Raji (cell line): ENCODE results near the gene DUSP9.

Experiments
- POLR2A ChIP-seq: IDR thresholded peaks from 2 replicates; pipeline ENCODE4 v1.6.1; 2011; ENCODE audit warnings: low read depth, low read length, control low read depth; ENCODE audit not compliant: insufficient read depth

Gene DUSP9

DNA sequence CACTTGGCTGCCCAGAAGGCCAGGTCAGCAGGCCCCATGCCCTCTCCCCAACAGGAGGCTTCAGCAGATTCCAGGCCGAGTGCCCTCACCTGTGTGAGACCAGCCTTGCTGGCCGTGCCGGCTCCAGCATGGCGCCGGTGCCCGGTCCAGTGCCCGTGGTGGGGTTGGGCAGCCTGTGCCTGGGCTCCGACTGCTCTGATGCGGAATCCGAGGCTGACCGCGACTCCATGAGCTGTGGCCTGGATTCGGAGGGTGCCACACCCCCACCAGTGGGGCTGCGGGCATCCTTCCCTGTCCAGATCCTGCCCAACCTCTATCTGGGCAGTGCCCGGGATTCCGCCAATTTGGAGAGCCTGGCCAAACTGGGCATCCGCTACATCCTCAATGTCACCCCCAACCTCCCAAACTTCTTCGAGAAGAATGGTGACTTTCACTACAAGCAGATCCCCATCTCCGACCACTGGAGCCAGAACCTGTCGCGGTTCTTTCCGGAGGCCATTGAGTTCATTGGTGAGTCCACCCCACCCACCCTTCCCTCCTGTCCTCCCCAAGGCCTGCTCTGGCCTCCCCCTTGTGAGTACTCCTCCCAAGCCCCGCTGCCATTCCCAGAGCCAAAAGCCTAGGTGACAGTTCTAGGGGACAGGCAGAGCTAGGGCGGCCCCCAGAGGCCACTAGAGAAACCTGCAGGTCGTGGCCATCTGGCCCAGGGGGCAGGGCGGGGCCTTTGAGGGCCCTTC, 2.3 kb downstream of the DUSP9 start:
- TF ChIP-seq POLR2A: no peak

DNA sequence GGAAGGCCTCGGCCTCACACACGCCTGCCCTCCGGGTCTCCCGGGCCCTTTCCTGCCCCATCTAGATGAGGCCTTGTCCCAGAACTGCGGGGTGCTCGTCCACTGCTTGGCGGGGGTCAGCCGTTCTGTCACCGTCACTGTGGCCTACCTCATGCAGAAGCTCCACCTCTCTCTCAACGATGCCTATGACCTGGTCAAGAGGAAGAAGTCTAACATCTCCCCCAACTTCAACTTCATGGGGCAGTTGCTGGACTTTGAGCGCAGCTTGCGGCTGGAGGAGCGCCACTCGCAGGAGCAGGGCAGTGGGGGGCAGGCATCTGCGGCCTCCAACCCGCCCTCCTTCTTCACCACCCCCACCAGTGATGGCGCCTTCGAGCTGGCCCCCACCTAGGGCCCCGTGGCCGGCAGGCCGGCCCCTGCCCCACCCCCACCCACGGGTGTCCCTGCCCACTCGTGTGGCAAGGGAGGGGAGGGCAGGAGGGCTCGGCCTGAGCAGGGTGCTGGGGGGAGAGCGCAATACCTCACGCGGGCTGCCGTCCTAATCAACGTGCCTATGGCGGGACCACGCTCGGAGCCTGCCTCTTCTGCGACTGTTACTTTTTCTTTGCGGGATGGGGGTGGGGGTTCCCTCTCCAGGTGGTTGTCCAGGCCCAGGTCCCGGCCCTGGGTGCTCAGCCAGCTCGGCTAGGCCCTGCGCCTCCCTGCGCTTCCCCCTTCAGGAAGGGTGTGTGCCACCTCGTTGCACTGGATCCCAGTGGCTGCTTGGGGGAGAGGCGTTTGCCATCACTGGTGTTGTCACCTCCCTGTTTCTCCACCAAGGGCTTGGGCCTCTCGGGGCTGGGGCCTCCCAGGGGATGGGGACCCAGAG, 3.1 kb downstream of the DUSP9 start:
- no peak for TF ChIP-seq POLR2A

DNA sequence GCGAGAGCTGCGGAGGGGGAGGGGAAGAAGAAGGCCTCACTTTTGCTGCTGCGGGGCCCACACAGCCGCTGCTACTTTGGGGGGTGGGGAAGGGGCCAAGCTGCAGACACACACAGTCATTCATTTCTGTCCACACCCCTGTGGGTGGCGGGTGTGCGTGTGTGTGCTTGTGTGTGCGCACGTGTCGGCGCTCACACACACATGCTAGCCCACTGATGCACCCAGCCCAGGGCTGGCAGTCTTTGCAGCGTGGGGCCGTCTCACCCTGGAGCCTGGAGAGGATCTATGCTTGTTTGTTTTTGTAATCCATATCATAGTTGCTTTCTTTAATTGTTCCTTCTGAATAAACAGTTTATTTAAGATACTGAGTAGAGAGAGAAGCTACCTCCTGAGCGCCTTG, 4.0 kb downstream of the DUSP9 start:
- no peak for TF ChIP-seq POLR2A

DNA sequence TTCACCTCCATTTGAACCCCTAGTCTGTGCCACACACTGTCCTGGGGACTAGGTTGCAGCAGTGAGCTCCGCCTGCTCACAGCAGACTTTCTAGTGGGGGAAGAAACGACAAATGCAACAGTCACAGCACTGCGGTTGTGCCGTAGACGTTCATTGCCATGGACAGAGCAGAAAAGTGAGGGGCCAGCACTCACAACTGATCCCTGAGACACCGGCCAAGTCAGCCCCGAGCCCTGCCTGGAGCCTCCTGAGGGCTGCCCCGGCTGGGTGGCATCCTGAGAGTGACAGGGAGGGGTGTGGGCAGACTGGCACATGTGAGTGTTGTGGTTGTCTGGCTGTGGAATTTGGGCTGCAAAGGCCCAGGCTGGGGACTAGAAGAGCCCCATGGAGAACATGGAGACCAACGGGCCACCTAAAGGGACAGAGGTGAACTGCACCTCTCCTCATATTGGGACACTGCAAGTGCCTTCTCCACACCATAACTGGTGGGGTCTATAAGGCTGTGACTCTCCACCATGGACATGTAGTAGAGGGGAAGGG, 4.6 kb downstream of the DUSP9 start:
- no peak for TF ChIP-seq POLR2A

DNA sequence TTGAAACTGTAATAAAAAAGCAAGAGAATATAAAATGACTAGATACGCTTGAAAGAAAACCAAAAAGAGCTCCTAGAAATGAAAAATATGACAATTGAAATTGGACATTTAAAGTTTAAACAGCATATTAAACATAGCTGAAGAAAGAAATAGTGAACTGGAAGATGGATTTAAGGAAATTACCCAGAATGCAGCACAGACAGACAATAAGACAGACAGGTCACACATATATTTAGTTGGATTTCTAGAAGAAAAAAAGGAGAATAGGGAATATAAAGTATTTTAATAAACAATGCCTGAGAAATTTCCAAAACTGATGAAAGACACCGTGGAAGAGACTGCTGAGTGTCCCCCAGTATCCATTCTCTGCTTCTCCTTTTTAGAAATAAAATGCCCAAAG, 6.6 kb downstream of the DUSP9 start:
- TF ChIP-seq POLR2A: no peak

DNA sequence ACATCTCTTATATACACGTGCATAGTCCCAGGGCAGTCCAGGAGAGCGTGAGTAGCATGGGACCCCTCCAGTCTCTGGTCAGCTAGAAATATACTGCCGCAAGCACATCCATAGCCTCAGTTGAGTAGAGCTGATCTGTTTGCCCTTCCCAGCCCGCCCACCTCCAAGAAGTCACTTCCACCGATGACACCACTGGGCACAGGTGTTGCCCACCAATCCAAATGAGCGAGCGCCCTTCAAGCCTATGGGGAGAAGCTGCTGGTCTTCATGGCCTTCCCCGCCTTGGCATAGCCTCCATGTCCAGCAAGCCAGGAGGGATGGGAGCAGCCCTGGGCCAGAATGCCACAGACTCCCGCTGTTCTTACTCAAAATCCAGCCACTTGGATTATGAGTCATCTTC, 10.2 kb downstream of the DUSP9 start:
- no peak for TF ChIP-seq POLR2A

DNA sequence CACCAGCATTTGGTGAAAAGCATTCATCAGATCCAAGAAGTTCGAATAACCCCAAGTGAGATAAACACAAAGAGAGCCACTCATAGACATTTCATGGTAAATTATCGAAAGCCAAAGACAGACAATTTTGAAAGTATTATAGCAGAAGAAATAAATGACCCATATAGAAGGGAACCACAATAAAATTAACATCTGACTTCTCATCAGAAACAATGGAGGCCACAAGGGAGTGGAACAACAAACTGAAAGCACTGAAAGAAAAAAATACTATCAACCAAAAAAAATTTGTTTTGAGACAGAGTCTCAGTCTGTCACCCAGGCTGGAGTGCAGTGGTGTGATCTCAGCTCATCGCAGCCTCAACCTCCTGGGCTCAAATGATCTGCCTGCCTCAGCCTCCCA, 12.3 kb downstream of the DUSP9 start:
- TF ChIP-seq POLR2A: no peak

DNA sequence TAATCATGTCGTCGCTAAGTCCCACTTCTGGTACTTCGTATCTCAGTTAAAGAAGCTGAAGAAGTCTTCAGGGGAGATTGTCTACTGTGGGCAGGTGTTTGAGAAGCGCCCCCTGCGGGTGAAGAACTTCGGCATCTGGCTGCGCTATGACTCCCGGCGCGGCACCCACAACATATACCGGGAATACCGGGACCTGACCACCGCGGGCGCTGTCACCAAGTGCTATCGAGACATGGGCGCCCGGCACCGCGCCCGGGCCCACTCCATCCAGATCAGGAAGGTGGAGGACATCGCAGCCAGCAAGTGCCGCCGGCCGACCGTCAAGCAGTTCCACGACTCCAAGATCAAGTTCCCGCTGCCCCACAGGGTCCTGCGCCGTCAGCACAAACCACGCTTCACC, 15.3 kb downstream of the DUSP9 start:
- TF ChIP-seq POLR2A: no peak

DNA sequence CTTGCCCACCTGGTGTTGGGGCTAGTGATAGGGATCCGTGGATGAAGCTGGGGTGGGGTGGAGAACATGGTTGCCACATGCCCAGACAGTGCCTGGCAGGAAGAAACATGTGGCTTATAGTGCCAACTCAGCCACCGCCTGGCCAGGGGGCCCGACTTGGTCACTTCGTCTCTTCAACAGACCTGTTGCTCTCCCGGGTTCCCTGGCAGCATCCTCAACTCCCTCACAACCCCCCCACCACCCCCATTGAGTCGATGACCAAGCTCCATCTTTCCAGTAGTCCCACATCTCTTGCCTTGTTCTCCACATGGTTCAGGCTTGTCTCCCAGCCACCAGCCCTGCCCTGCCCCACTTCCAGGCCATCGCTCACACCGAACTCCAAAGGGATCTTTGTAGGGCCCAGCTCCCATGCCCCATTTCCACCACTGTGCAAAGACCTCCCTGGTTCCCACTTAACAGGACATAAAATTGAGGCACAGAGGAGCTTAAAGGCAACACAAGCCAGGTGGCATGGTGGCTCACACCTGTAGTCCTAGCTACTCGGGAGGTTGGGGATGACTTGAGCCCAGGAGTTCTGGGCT, 18.8 kb downstream of the DUSP9 start:
- no peak for TF ChIP-seq POLR2A

DNA sequence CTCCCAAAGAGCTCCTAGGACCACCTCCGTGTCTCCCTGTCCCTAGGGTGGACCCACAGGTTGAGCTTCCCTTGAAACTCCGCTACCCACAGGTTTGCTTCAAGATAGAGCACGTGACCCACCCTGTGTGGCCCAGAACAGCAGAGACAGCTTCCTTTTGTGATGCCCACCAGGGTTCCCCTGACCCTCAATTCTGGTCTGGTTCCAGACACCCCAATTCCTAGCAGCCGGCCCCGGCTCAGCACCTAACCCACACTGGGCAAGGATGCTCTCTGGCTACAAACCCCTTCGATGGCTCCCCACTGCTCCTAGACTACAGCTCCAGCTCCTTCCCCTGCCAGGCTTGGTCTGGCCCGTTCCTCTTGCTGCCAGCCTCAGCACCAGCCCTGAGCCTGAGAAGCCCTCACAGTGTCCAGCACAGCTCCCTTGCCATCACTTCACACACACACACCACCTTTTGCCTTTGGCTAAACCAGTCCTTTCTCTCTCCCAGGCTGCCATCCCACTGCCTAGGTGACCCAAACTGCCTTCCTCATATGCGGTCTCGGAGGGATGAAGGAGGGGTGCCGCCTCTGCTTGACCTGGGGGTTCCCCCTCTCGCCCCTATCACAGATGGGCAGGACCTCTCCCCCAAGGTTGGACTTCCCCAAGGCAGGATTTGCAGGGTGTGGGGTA, 20.4 kb downstream of the DUSP9 start:
- no peak for TF ChIP-seq POLR2A

DNA sequence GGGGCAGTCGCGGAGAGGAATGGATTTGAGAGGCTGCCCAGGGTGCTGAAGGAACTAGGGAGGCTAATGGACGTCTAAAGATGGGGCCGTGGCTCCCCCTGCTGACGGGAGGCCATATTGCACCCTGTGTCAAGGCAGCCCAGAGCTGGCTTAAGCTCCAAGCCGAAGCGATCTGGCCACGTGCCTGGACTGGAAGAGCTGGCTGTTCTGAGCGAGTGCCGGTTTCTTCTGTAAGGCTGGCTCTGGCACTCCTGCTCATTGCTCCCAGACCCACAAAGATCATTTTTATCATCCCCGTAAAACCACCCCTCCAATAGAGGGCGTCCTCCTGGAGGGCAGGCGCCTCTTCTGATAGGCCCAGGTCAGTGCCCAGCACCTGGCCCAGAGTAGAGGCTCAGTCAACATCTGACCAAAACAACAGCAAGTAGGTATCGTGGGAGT, 21.0 kb downstream of the DUSP9 start:
- no peak for TF ChIP-seq POLR2A

DNA sequence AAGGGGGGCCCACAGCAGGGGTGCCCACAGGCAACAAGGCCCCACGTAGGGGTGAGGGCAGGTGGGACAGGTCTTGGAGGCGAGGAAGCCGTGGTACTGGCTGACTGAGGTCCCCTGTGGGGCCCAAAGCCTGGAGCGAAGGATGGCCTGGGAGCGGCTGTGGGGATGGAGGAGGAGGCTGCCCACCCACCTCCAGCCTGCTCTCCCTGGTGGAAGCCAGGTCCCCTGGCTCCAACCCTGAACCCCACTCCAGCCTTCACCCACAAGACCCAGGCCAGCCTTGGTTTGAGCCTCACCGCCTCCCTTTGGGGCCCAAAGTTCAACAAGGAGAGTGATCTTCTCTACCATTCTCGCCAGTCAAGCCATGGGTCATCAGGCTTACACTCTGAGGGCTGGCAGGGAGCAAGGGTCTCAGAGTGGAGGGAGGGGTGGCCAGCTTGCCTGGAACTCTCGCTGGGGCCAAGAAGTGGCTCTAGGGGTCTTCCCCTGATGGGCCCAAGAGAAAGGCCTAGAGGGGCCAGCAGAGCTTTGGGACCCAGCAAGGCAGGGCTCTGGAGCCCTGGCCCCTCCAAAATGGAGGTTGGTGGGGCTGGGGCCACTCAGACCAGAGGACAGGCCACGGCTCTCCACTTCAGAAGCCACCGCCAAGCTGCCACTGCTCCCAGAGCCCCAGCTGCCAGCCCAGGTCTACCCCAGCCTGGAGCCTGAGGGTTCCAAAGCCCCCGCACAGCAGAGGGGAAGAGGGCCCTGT, 21.6 kb downstream of the DUSP9 start:
- TF ChIP-seq POLR2A: no peak

DNA sequence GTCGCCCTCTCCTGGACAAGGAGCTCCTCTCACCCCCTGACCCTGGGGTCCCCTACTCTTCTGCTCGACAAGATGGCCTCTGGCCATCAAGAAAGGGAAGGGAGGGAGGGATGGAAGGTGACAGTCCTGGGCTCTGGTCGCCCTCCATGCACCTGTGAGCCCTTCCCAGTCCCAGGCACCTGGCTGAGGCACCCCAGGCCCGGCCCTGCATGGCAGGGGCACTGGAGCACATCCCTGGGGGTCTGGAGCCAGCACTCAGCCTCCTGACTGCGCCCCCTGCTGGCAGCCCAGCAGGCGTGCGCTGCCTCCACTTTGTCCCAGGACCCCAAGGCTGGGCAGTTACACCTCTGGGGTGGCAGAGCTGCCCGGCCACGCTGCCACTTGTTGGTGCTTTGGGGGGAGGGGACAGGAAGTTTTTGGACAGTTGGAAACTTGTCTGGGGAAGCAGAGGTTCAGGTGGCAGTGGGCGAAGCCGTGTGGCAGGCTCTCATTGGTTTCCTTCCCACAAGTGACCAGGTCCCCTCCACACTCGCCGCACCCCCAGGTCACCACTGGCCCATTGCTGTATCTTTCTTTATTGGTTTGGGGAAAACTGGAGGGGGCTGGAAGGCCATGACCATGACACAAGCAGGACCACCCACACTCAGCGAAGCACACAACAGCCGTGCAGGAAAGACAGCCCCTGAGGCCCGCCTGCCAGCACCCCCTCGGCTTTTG, 22.3 kb downstream of the DUSP9 start:
- TF ChIP-seq POLR2A: no peak
